ENCODE data around the gene IFIH1.

GRCh38 chr2:162324953-162325352, 6.5 kb upstream of the IFIH1 start:
- no peak for TF ChIP-seq CTCF (IDR thresholded peaks at IDR 0.05)
- no peak for TF ChIP-seq POLR2A (IDR thresholded peaks at IDR 0.05)

Data from thyroid gland (tissue), 4 donors.